NCI-H2227 treated with DMSO at 0.1 percent for 48 hours (cell line): ENCODE measurements around the gene DENND1A.

Experiments used
- DNase-seq: peaks from one replicate; lab custom pipeline; 2025; lab: John Stamatoyannopoulos, UW

Gene DENND1A

GRCh38 chr9:123390337-123391135 lies 539.4 kb downstream of the DENND1A start:
- DNase-seq, result no peak

GRCh38 chr9:123389698-123390097 lies 540.2 kb downstream of the DENND1A start:
- no peak for DNase-seq

- no peak for DNase-seq
Measured at GRCh38 chr9:123389070-123389469, 540.9 kb downstream of the DENND1A start.

GRCh38 chr9:123387686-123388085 lies 542.2 kb downstream of the DENND1A start:
- DNase-seq, result no peak

GRCh38 chr9:123383512-123384170 lies 546.3 kb downstream of the DENND1A start:
- DNase-seq, result no peak

- no peak for DNase-seq
Measured at GRCh38 chr9:123382653-123383511, 547.0 kb downstream of the DENND1A start.

GRCh38 chr9:123380852-123381705 lies 548.8 kb downstream of the DENND1A start:
- no peak for DNase-seq

- DNase-seq, result no peak
Measured at GRCh38 chr9:123378956-123379660, 550.8 kb downstream of the DENND1A start.

- no peak for DNase-seq
Measured at GRCh38 chr9:123378025-123378424, 551.9 kb downstream of the DENND1A start.

GRCh38 chr9:123377211-123377971 lies 552.5 kb downstream of the DENND1A start:
- DNase-seq, result no peak

- DNase-seq, result no peak
Measured at GRCh38 chr9:123376218-123377071, 553.5 kb downstream of the DENND1A start.

- no peak for DNase-seq
Measured at GRCh38 chr9:123375469-123376132, 554.3 kb downstream of the DENND1A start.

- no peak for DNase-seq
Measured at GRCh38 chr9:123373946-123374345, 556.0 kb downstream of the DENND1A start.

GRCh38 chr9:123373447-123373923 lies 556.4 kb downstream of the DENND1A start:
- no peak for DNase-seq

GRCh38 chr9:123372766-123373446 lies 557.0 kb downstream of the DENND1A start:
- DNase-seq, result no peak

GRCh38 chr9:123371805-123372590 lies 557.9 kb downstream of the DENND1A start:
- no peak for DNase-seq

- DNase-seq, result no peak
Measured at GRCh38 chr9:123371228-123371584, 558.7 kb downstream of the DENND1A start.
